Measurements from ENCODE around the gene RHBDL1. TPM values are rescaled to one million over a fixed set of nuclear protein-coding genes. Genes with fewer than 3 reads are reported as not detected.
A peak's percentile ranks its signal among the peaks of the same experiment; 100 is the strongest.

Gene RHBDL1
- total RNA-seq, 1 experiment from 2014 or later, result 2.9 TPM

DNA sequence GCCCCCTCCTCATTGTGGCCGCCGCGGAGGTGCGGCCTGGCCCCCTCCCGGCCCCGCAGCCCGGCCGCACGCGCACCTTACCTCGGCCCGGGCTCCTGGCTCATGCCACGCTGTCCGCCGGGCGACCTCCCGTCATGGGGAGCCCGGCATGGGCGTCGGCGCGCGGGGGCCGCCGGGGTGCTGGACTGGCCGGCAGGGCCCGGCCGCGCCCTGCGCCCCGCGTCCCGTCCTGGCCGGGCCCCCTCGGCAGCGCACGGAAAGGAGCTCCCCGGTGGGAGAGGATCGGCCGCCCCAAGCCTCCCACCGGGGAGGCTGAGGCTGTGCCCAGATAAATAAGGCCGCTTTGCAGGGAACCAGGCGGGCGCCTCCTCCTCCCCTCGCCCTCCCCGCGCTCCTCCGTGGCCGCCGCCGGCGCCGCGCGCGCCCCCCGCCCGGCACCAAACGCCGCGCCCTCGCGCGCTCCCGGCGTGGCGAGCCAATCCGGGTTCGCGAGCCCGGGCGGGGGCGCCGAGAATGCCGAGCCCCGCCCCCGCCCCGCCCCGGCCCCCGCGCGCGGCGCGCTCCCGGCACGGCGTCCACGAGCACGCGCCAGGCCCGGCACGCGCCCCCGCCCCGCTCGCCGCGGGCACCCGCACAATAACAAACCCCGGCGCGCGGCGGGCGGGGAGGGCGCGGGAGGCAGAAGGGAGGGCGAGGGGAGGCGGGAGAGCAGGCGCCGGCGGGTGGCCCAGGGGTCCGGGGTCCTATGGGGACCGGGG lies 30.1 kb downstream of the RHBDL1 start, which contains the start of gene FBXL16:
TSS of gene FBXL16 (minus strand) at position 371 of the 758 bp plus-strand sequence. CDS start 8,396 bp downstream, outside the sequence.
- TF ChIP-seq, protein P1, sequence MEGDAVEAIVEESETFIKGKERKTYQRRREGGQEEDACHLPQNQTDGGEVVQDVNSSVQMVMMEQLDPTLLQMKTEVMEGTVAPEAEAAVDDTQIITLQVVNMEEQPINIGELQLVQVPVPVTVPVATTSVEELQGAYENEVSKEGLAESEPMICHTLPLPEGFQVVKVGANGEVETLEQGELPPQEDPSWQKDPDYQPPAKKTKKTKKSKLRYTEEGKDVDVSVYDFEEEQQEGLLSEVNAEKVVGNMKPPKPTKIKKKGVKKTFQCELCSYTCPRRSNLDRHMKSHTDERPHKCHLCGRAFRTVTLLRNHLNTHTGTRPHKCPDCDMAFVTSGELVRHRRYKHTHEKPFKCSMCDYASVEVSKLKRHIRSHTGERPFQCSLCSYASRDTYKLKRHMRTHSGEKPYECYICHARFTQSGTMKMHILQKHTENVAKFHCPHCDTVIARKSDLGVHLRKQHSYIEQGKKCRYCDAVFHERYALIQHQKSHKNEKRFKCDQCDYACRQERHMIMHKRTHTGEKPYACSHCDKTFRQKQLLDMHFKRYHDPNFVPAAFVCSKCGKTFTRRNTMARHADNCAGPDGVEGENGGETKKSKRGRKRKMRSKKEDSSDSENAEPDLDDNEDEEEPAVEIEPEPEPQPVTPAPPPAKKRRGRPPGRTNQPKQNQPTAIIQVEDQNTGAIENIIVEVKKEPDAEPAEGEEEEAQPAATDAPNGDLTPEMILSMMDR (IDR thresholded peaks at IDR 0.05; ENCODE audit: insufficient read depth in 1 of 2, low read depth in 1 of 2, low read length in 1 of 2, severe bottlenecking in 1 of 2, unreplicated experiment in 1 of 2), result no peak
- ChIA-PET CTCF (no interaction called here), POLR2A (interaction anchor here (1.0 kb wide), 1 partner anchor 16 kb away, joined by 3 read pairs; no protein-coding TSS in a partner anchor)
- H3K27me3 ChIP-seq (replicated peaks; ENCODE audit: control insufficient read depth, insufficient read depth, low read length), result no peaks in the 10 kb centered on the region; the same call in none of the 2 replicates
- H3K27me3 Mint-ChIP-seq (ENCODE audit: insufficient read depth, unreplicated experiment), result peaks cover 14% of the 10 kb centered on the region
- peak within 1 kb of the TSS; percentile 34 for H3K4me3 ChIP-seq (ENCODE audit: low read depth, low read length)
- no peaks in the 10 kb centered on the region for H3K4me1 Mint-ChIP-seq (ENCODE audit: low read depth, unreplicated experiment)
- no TSS peak for BruUV-seq (replicated peaks)
- intact Hi-C loops (cut with micrococcal nuclease; ENCODE audit: unreplicated experiment), result no loop called here
- peaks cover 6% of the 10 kb centered on the region for H3K36me3 Mint-ChIP-seq (ENCODE audit: insufficient read depth, unreplicated experiment)
- no peaks in the 10 kb centered on the region for H3K36me3 ChIP-seq (ENCODE audit: control insufficient read depth, insufficient read depth, low read length)
- H3K4me3 Mint-ChIP-seq (ENCODE audit: unreplicated experiment), result peak within 1 kb of the TSS; percentile 44
- no peaks in the 10 kb centered on the region for H3K9me3 Mint-ChIP-seq (ENCODE audit: unreplicated experiment)
- H3K27ac Mint-ChIP-seq (ENCODE audit: unreplicated experiment), result no peak within 1 kb of the TSS
- DNase-seq, result peak in 1 of 2 experiments; percentile 61
- peaks cover 8% of the 10 kb centered on the region for H3K4me1 ChIP-seq
- H3K9me3 ChIP-seq, result no peaks in the 10 kb centered on the region

DNA sequence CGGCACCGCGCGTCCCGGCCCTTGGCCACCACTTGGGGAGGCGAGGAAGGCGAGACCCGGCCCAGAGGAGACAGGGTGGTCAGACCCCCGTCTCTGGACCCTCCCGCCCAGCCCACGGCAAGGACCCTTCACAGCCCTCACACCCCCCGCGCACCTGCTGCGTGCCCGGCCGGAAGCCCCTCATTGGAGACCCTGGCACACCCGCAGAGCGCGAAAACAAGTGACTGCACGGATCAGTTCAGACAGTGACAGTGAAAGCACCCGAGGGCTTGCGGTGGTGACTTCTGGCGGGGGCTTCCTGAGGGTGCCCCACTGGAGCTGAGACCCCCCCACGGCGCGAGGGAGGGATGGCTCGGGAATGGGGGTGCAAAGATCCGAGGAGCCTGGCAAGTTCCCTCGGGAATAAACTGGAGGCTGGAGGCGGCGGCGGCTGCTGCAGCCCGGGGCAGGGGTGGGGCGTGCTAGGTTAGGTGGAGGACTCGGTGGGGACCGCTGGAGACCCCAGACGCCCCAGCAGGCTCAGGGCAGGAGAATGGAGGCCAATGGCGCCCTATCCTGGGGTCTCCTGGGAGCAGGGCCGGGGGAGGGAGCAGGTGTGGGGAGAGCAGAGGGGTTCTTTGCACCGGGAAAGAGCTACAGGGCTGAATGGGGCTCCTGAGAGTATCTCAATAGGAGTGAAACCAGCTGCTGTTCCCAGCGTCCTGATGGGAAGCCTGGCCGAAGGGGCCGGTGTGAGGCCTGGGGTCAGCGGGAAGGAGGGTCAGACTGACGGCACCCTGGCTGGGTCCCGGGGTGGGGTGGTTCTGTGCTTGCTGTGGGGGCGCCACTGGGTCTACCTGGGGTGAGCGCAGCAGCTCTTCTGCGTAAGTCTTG lies 31.0 kb downstream of the RHBDL1 start:
- TF ChIP-seq, protein P1 (IDR thresholded peaks at IDR 0.05; ENCODE audit: insufficient read depth in 1 of 2, low read depth in 1 of 2, low read length in 1 of 2, severe bottlenecking in 1 of 2, unreplicated experiment in 1 of 2), result no peak

More for the DNA sequence above, 31.0 kb downstream of the RHBDL1 start:
- H3K4me1 Mint-ChIP-seq (ENCODE audit: low read depth, unreplicated experiment), result no peaks in the 10 kb centered on the region
- peak overlapping the region; percentile 11 for H3K4me3 Mint-ChIP-seq (ENCODE audit: unreplicated experiment)
- H3K36me3 ChIP-seq (ENCODE audit: control insufficient read depth, insufficient read depth, low read length), result no peaks in the 10 kb centered on the region
- H3K9me3 Mint-ChIP-seq (ENCODE audit: unreplicated experiment), result no peaks in the 10 kb centered on the region
- no peaks in the 10 kb centered on the region; the same call in none of the 2 replicates for H3K27me3 ChIP-seq (replicated peaks; ENCODE audit: control insufficient read depth, insufficient read depth, low read length)
- H3K4me3 ChIP-seq (ENCODE audit: low read depth, low read length), result peak overlapping the region; percentile 26
- DNase-seq, result no peak
- intact Hi-C loops (cut with micrococcal nuclease; ENCODE audit: unreplicated experiment), result no loop called here
- no TSS peak for BruUV-seq (replicated peaks)
- peaks cover 6% of the 10 kb centered on the region; the same call in 1 of the 2 replicates for H3K4me1 ChIP-seq
- H3K9me3 ChIP-seq, result no peaks in the 10 kb centered on the region
- POLR2A ChIA-PET, result interaction anchor here (1.0 kb wide), 2 partner anchors 15 kb away, joined by 3 to 4 read pairs; partner anchors contain the start of gene ANTKMT
- CTCF ChIA-PET, result interaction anchor here (0.6 to 0.8 kb wide), 2 partner anchors 20 to 59 kb away, joined by 3 to 4 read pairs; partner anchors contain the start of genes CCDC78 and HAGHL
- no peak overlapping the region for H3K27ac Mint-ChIP-seq (ENCODE audit: unreplicated experiment)
- peaks cover 14% of the 10 kb centered on the region for H3K27me3 Mint-ChIP-seq (ENCODE audit: insufficient read depth, unreplicated experiment)
- peaks cover 6% of the 10 kb centered on the region for H3K36me3 Mint-ChIP-seq (ENCODE audit: insufficient read depth, unreplicated experiment)

Measured in Caco-2 (cell line).